Neural crest cell (in vitro differentiated cells): ENCODE data around the gene KRT84. TPM values are rescaled to one million over a fixed set of nuclear protein-coding genes. Genes with fewer than 3 reads are reported as not detected.
A peak's percentile ranks its signal among the peaks of the same experiment; 100 is the strongest.

ENCODE experiments used
- DNase-seq: peaks from one replicate; pipeline ENCODE4 v3.0.0; 2021; ENCODE audit warnings: low read depth, mixed read lengths, low spot score
- H3K27ac Mint-ChIP-seq: one replicate; pipeline ENCODE4 v1.8.0; 2021; ENCODE audit warnings: mild to moderate bottlenecking, mixed read lengths; ENCODE audit not compliant: unreplicated experiment
- H3K27me3 Mint-ChIP-seq: 2 replicates; pipeline ENCODE4 v1.8.0; 2021; ENCODE audit warnings: low read depth, mild to moderate bottlenecking, mixed read lengths
- H3K36me3 Mint-ChIP-seq: 2 replicates; pipeline ENCODE4 v1.8.0; 2021; ENCODE audit warnings: low read depth, mild to moderate bottlenecking, mixed read lengths
- H3K4me1 Mint-ChIP-seq: 2 replicates; pipeline ENCODE4 v1.8.0; 2021; ENCODE audit warnings: mixed read lengths
- H3K4me3 Mint-ChIP-seq: one replicate; pipeline ENCODE4 v1.8.0; 2021; ENCODE audit warnings: mild to moderate bottlenecking, mixed read lengths
- H3K9me3 Mint-ChIP-seq: 2 replicates; pipeline ENCODE4 v1.8.0; 2021; ENCODE audit warnings: mixed read lengths
- CTCF ChIP-seq: fragments of 200-600 bp; sonication (generic); conservative IDR thresholded peaks from 2 replicates; pipeline ENCODE4 v1.5.0; 2021; ENCODE audit warnings: antibody characterized with exemption, mild to moderate bottlenecking
- total RNA-seq: library from RNA; stranded (reverse); gene quantifications from 2 replicates; pipeline ENCODE4 v1.2.1, GENCODE V29; 2021

Gene KRT84
- total RNA-seq, 1 donor from 2014 or later: not detected

- TF ChIP-seq CTCF: no peak
- no peak for DNase-seq
- Mint-ChIP-seq H3K27ac (no peak overlapping the region), H3K27me3 (peaks cover 34% of the 10 kb centered on the region), H3K4me1 (no peaks in the 10 kb centered on the region), H3K4me3 (no peak overlapping the region), H3K36me3 (no peaks in the 10 kb centered on the region), H3K9me3 (no peaks in the 10 kb centered on the region)
Measured at GRCh38 chr12:52350786-52351185, 34.7 kb downstream of the KRT84 start.

GRCh38 chr12:52350021-52350620 is 35.3 kb downstream of the KRT84 start:
- H3K27me3 Mint-ChIP-seq: peaks cover 34% of the 10 kb centered on the region
- no peaks in the 10 kb centered on the region for H3K9me3 Mint-ChIP-seq
- TF ChIP-seq CTCF: no peak
- DNase-seq: no peak
- H3K4me3 Mint-ChIP-seq: no peak overlapping the region
- H3K4me1 Mint-ChIP-seq: no peaks in the 10 kb centered on the region
- no peaks in the 10 kb centered on the region for H3K36me3 Mint-ChIP-seq
- H3K27ac Mint-ChIP-seq: no peak overlapping the region

GRCh38 chr12:52349196-52349595 is 36.3 kb downstream of the KRT84 start:
- no peak for TF ChIP-seq CTCF
- H3K36me3 Mint-ChIP-seq: no peaks in the 10 kb centered on the region
- no peak for DNase-seq
- no peak overlapping the region for H3K27ac Mint-ChIP-seq
- H3K27me3 Mint-ChIP-seq: peaks cover 31% of the 10 kb centered on the region
- H3K4me1 Mint-ChIP-seq: no peaks in the 10 kb centered on the region
- H3K9me3 Mint-ChIP-seq: no peaks in the 10 kb centered on the region
- no peak overlapping the region for H3K4me3 Mint-ChIP-seq

DNA sequence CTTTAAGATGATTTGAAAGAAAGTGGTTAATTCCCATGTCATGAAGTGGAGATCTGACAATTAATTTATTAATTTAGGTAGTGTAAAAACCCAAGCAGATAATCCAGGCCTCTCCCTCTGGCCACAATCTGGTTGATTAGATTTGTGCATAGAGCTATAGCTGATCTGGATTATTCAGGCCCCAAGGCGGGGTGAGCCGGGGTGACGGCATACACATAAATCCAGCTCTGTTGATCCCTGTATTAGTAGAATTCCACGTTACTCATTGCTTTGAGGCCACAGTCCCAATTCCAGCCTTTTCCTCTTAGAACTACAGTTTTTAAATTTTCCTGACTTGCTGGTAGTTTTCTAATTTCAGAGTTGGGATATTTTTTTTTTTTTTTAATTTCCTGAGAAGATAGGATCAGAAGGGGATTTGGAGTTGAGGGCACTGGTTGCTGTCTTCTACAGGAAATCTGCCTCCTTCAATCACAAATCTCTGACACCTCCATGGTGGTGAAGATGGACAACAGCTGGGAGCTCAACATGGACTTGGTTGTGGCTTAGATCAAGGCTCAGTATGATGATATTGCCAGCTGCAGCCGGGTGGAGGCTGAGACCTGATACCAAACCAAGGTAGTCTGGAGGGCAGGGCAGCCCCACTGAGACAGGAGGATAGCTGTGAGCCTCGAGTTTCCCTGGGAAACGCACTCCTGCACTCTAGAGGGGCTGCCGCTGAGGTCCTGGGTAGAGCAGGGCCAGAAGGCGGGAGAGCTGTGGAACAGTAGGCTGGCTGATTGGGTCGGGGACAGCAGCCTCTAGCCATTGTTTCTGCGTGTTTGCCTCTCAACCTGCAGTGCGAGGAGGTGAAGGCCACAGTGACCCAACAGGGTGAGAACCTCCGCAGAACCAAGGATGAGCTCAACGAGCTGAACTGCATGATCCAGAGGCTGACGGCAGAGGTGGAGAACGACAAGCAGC is 37.6 kb downstream of the KRT84 start:
- DNase-seq: no peak
- H3K27ac Mint-ChIP-seq: no peak overlapping the region
- no peaks in the 10 kb centered on the region for H3K36me3 Mint-ChIP-seq
- peaks cover 20% of the 10 kb centered on the region for H3K27me3 Mint-ChIP-seq
- no peaks in the 10 kb centered on the region for H3K9me3 Mint-ChIP-seq
- H3K4me1 Mint-ChIP-seq: no peaks in the 10 kb centered on the region
- H3K4me3 Mint-ChIP-seq: no peak overlapping the region
- TF ChIP-seq CTCF: no peak

DNA sequence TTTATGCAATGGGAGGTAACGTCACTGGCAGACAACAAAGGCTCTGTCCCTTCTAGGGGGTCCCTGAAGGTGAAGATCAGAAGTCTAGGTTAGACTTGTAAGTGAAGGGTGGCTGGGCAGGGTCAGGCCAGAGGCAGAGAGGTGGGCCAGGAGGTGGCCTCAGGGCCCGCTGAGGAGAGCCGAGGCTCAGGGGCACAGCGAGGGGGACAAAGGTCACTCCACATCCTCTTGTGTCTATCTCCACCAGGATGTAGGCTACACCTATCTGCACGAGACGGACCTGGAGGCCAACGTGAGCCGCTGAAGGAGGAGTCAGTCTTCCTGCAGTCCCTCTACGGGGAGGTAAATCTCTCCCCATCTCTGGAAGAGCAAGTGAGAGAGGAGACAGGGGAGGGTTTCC is 38.4 kb downstream of the KRT84 start:
- Mint-ChIP-seq H3K4me3 (no peak overlapping the region), H3K4me1 (no peaks in the 10 kb centered on the region), H3K36me3 (no peaks in the 10 kb centered on the region), H3K9me3 (no peaks in the 10 kb centered on the region), H3K27ac (peak overlapping the region; percentile 43), H3K27me3 (peaks cover 17% of the 10 kb centered on the region)
- TF ChIP-seq CTCF: no peak
- DNase-seq: no peak
